ENCODE results near the gene DGCR6. TPM values are rescaled to one million over a fixed set of nuclear protein-coding genes. Genes with fewer than 3 reads are reported as not detected.
A peak's percentile ranks its signal among the peaks of the same experiment; 100 is the strongest.
"Not testable (repeated sequence)": the region's sequence is repeated elsewhere in the genome, so short reads cannot be mapped to it uniquely, and the experiment has no call there.

The DGCR6 gene
- total RNA-seq, 1 experiment from 2014 or later, result 0.63 TPM

DNA sequence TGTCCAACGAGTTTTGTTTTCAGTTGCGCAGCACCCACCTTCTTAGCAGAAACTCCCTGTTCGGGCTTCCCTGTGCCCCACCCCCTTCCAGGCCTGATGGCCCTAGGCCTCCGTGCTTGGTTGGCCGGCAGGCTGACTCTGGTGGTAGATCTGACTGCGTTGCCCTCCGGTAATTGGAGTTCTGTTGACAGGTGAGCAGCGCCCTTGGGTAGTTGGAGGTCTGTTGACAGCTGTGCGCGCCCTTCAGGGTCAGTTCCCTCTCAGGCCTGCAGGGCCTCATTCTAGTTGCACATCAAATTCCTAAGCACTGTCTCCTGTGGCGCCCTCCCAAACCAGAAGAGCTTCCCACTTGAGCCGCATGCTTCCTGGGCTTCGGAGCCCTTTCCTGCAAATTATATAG, 776 bp downstream of the DGCR6 start:
- DNase-seq, result no peak
- H2AFZ ChIP-seq, result no peak overlapping the region
- ChIA-PET CTCF (no interaction called here), POLR2A (ENCODE audit: unreplicated experiment) (no interaction called here)
- no peak overlapping the region for H3K4me2 ChIP-seq
- intact Hi-C loops (cut with micrococcal nuclease; ENCODE audit: unreplicated experiment), result no loop called here
- TSS peak; percentile 52 for BruUV-seq (replicated peaks)
- no peaks in the 10 kb centered on the region for H3K79me2 ChIP-seq (ENCODE audit: low read depth)
- H3K4me1 ChIP-seq (replicated peaks; ENCODE audit: insufficient read depth), result no peaks in the 10 kb centered on the region
- H3K36me3 ChIP-seq (ENCODE audit: low read depth), result no peaks in the 10 kb centered on the region
- no peak overlapping the region for H3K4me3 ChIP-seq
- no peaks in the 10 kb centered on the region for H3F3A ChIP-seq (ENCODE audit: insufficient read depth, low read depth)
- TF ChIP-seq EZH2 (IDR thresholded peaks at IDR 0.05; ENCODE audit: low read depth), result no peak
- TF ChIP-seq, protein P1, sequence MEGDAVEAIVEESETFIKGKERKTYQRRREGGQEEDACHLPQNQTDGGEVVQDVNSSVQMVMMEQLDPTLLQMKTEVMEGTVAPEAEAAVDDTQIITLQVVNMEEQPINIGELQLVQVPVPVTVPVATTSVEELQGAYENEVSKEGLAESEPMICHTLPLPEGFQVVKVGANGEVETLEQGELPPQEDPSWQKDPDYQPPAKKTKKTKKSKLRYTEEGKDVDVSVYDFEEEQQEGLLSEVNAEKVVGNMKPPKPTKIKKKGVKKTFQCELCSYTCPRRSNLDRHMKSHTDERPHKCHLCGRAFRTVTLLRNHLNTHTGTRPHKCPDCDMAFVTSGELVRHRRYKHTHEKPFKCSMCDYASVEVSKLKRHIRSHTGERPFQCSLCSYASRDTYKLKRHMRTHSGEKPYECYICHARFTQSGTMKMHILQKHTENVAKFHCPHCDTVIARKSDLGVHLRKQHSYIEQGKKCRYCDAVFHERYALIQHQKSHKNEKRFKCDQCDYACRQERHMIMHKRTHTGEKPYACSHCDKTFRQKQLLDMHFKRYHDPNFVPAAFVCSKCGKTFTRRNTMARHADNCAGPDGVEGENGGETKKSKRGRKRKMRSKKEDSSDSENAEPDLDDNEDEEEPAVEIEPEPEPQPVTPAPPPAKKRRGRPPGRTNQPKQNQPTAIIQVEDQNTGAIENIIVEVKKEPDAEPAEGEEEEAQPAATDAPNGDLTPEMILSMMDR (conservative IDR thresholded peaks at IDR 0.05), result no peak
- H3K9me3 ChIP-seq (ENCODE audit: insufficient read depth, low read depth), result no peaks in the 10 kb centered on the region
- no peaks in the 10 kb centered on the region for H4K20me1 ChIP-seq (ENCODE audit: insufficient read depth)
- H3K27ac ChIP-seq, result no peak overlapping the region
- no peaks in the 10 kb centered on the region for H3K9me2 ChIP-seq (ENCODE audit: insufficient read depth)
- no peaks in the 10 kb centered on the region for H3K27me3 ChIP-seq (ENCODE audit: insufficient read depth, low read depth)

DNA sequence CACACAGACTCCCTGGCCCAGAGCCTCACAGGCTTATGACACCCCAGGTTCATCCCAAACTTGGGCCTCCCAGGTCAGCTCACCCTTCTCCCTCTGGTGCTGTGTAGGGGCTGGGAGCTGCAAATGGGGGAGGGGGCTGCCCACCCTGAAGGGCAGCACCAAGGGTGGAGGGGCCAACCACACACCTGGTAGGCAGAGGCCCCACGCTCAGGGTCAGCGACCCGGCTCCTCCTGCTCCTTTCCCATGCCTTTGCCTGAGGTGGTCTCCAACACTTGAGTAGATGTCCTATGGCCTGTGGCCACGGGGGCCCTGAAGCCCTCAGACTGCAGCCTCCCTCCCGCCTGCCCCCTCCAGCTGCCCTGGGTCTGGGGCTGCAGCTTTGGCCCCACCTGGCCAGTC, 3.4 kb downstream of the DGCR6 start:
- Histone ChIP-seq H2AFZ (no peak overlapping the region), H3K4me2 (no peak overlapping the region), H3K9me3 (ENCODE audit: insufficient read depth, low read depth) (no peaks in the 10 kb centered on the region), H3K9me2 (ENCODE audit: insufficient read depth) (no peaks in the 10 kb centered on the region), H3K79me2 (ENCODE audit: low read depth) (no peaks in the 10 kb centered on the region), H3K4me3 (no peak overlapping the region), H3F3A (ENCODE audit: insufficient read depth, low read depth) (no peaks in the 10 kb centered on the region), H3K27me3 (ENCODE audit: insufficient read depth, low read depth) (no peaks in the 10 kb centered on the region), H3K4me1 (replicated peaks; ENCODE audit: insufficient read depth) (no peaks in the 10 kb centered on the region), H3K36me3 (ENCODE audit: low read depth) (no peaks in the 10 kb centered on the region), H3K27ac (no peak overlapping the region), H4K20me1 (ENCODE audit: insufficient read depth) (no peaks in the 10 kb centered on the region)
- TF ChIP-seq, protein P1 (conservative IDR thresholded peaks at IDR 0.05), result no peak
- TF ChIP-seq EZH2 (IDR thresholded peaks at IDR 0.05; ENCODE audit: low read depth), result no peak
- no peak for DNase-seq
- BruUV-seq (replicated peaks), result no TSS peak
- ChIA-PET CTCF (no interaction called here), POLR2A (ENCODE audit: unreplicated experiment) (no interaction called here)
- intact Hi-C loops (cut with micrococcal nuclease; ENCODE audit: unreplicated experiment), result no loop called here

GRCh38 chr22:18911535-18911934, 5.4 kb downstream of the DGCR6 start:
- CTCF ChIA-PET; BruUV-seq (replicated peaks): not testable (repeated sequence)

GRCh38 chr22:18912264-18912946, 6.3 kb downstream of the DGCR6 start:
- BruUV-seq (replicated peaks); H3K79me2 ChIP-seq (ENCODE audit: low read depth); H3K27ac ChIP-seq; H3K4me1 ChIP-seq (replicated peaks; ENCODE audit: insufficient read depth); CTCF ChIA-PET; intact Hi-C loops (cut with micrococcal nuclease; ENCODE audit: unreplicated experiment); H3K9me3 ChIP-seq (ENCODE audit: insufficient read depth, low read depth); H3F3A ChIP-seq (ENCODE audit: insufficient read depth, low read depth); POLR2A ChIA-PET (ENCODE audit: unreplicated experiment); H4K20me1 ChIP-seq (ENCODE audit: insufficient read depth); H3K27me3 ChIP-seq (ENCODE audit: insufficient read depth, low read depth); H3K9me2 ChIP-seq (ENCODE audit: insufficient read depth); H3K36me3 ChIP-seq (ENCODE audit: low read depth); H2AFZ ChIP-seq; H3K4me2 ChIP-seq; H3K4me3 ChIP-seq; DNase-seq: not testable (repeated sequence)

More at GRCh38 chr22:18911535-18911934, 5.4 kb downstream of the DGCR6 start:
- H3K4me2 ChIP-seq; POLR2A ChIA-PET (ENCODE audit: unreplicated experiment); H2AFZ ChIP-seq; H4K20me1 ChIP-seq (ENCODE audit: insufficient read depth); H3K9me2 ChIP-seq (ENCODE audit: insufficient read depth); H3K9me3 ChIP-seq (ENCODE audit: insufficient read depth, low read depth); DNase-seq; H3K4me1 ChIP-seq (replicated peaks; ENCODE audit: insufficient read depth); H3K27ac ChIP-seq; H3K4me3 ChIP-seq; H3K27me3 ChIP-seq (ENCODE audit: insufficient read depth, low read depth); H3F3A ChIP-seq (ENCODE audit: insufficient read depth, low read depth); intact Hi-C loops (cut with micrococcal nuclease; ENCODE audit: unreplicated experiment); H3K79me2 ChIP-seq (ENCODE audit: low read depth); H3K36me3 ChIP-seq (ENCODE audit: low read depth): not testable (repeated sequence)

DNA sequence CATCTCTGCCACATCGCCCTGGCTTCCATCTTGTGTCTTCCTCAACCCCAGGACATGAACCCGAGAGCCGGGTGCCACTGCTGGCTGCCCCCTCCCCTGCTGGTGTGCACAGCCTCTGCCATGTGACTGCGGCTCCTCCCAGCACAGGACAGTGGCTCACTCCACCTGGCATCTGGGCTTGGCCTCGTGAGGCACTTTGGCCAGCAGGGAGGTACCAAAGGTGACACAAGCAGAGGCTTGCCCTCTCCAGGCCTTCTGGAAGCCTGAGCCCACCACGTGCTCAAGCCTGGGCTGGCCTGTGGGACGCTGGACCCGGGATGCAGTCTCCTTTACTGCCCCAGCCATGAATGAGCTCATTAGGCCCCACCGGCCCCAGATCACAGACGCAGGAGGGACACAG, 8.4 kb downstream of the DGCR6 start:
- H3K79me2 ChIP-seq (ENCODE audit: low read depth); H3K4me2 ChIP-seq; POLR2A ChIA-PET (ENCODE audit: unreplicated experiment); H3K27ac ChIP-seq; CTCF ChIA-PET; H3K36me3 ChIP-seq (ENCODE audit: low read depth); intact Hi-C loops (cut with micrococcal nuclease; ENCODE audit: unreplicated experiment); H3K27me3 ChIP-seq (ENCODE audit: insufficient read depth, low read depth); BruUV-seq (replicated peaks); H3K4me3 ChIP-seq; H2AFZ ChIP-seq; H3F3A ChIP-seq (ENCODE audit: insufficient read depth, low read depth); H3K9me3 ChIP-seq (ENCODE audit: insufficient read depth, low read depth); DNase-seq; H3K4me1 ChIP-seq (replicated peaks; ENCODE audit: insufficient read depth); H4K20me1 ChIP-seq (ENCODE audit: insufficient read depth); H3K9me2 ChIP-seq (ENCODE audit: insufficient read depth): not testable (repeated sequence)

- H4K20me1 ChIP-seq (ENCODE audit: insufficient read depth); H3K9me2 ChIP-seq (ENCODE audit: insufficient read depth); H3K4me2 ChIP-seq; H3K27me3 ChIP-seq (ENCODE audit: insufficient read depth, low read depth); H3K36me3 ChIP-seq (ENCODE audit: low read depth); DNase-seq; BruUV-seq (replicated peaks); H2AFZ ChIP-seq; H3K27ac ChIP-seq; H3K9me3 ChIP-seq (ENCODE audit: insufficient read depth, low read depth); H3K79me2 ChIP-seq (ENCODE audit: low read depth); intact Hi-C loops (cut with micrococcal nuclease; ENCODE audit: unreplicated experiment); H3K4me1 ChIP-seq (replicated peaks; ENCODE audit: insufficient read depth); POLR2A ChIA-PET (ENCODE audit: unreplicated experiment); H3F3A ChIP-seq (ENCODE audit: insufficient read depth, low read depth); CTCF ChIA-PET; H3K4me3 ChIP-seq: not testable (repeated sequence)
These were observed 9.4 kb downstream of the DGCR6 start for GRCh38 chr22:18915550-18915949.

Data from PC-9 (cell line).